GM12878 (cell line): Measurements from ENCODE around the gene PRKN. TPM values are rescaled to one million over a fixed set of nuclear protein-coding genes. Genes with fewer than 3 reads are reported as not detected.

Experiments
- ATAC-seq: fragments of 200-7000 bp; cut with Tn5 transposase; 3 replicates; pipeline ENCODE4 v1.9.1; 2020; ENCODE audit warnings: mild to moderate bottlenecking, moderate library complexity
- BruUV-seq: library from RNA; stranded (reverse); fragments of 400-500 nt; replicated peaks from 2 replicates; lab custom pipeline; 2021; lab: Mats Ljungman, UMichigan
- CTCF ChIA-PET: fragments of 300-600 bp; sonication (Branson Sonifier 250); formaldehyde crosslinking; extraction: SDS; loops from one replicate; lab custom pipeline; 2021; ENCODE audit warnings: inconsistent platforms; lab: Yijun Ruan, JAX
- POLR2A ChIA-PET: fragments of 350-600 bp; formaldehyde crosslinking; extraction: SDS; loops from one replicate; lab custom pipeline; 2021; ENCODE audit warnings: inconsistent platforms; lab: Charles Lee
- RAD21 ChIA-PET: fragments of 300-600 bp; sonication (Branson Sonifier 250); formaldehyde crosslinking; loops from one replicate; lab custom pipeline; 2023; ENCODE audit warnings: antibody characterized with exemption; ENCODE audit not compliant: unreplicated experiment; lab: Charles Lee
- SMC1A ChIA-PET: fragments of 300-600 bp; sonication (Branson Sonifier 250); formaldehyde crosslinking; loops from one replicate; lab custom pipeline; 2023; ENCODE audit not compliant: unreplicated experiment, uncharacterized antibody; lab: Charles Lee
- DNase-seq: peaks from one replicate; pipeline ENCODE4 v3.0.0-alpha.2; 2011; ENCODE audit warnings: low read depth, low spot score
- FAIRE-seq: peaks from 3 replicates; lab custom pipeline; 2011; peaks lifted over from hg19 to GRCh38; lab: Jason Lieb, UNC
- H2AFZ ChIP-seq: 2 replicates; pipeline ENCODE4 v1.6.0; 2011; ENCODE audit warnings: low read depth, low read length, control low read depth; ENCODE audit not compliant: control insufficient read depth
- H3K27ac ChIP-seq: 2 replicates; pipeline ENCODE4 v1.5.1; 2011; ENCODE audit warnings: control low read depth; ENCODE audit not compliant: control insufficient read depth, insufficient read depth
- H3K27me3 ChIP-seq, 2 experiments: replicated peaks in 1 of 2; 2 replicates each; pipeline versions ENCODE4 v1.6.0 to v1.6.1; 2011; ENCODE audit warnings: low read length in 1 of 2; ENCODE audit not compliant: control insufficient read depth in 2 of 2, insufficient read depth in 2 of 2
- H3K36me3 ChIP-seq, 2 experiments: 2 replicates each; pipeline ENCODE4 v1.5.1; 2011; ENCODE audit warnings: low read length in 1 of 2; ENCODE audit not compliant: control insufficient read depth in 2 of 2, insufficient read depth in 2 of 2
- H3K4me1 ChIP-seq: 2 replicates; pipeline ENCODE4 v1.6.1; 2011; ENCODE audit warnings: mild to moderate bottlenecking, low read length, moderate library complexity, mixed read lengths; ENCODE audit not compliant: control insufficient read depth, insufficient read depth
- H3K4me2 ChIP-seq: 2 replicates; pipeline ENCODE4 v1.6.0; 2011; ENCODE audit warnings: control low read depth; ENCODE audit not compliant: control insufficient read depth, insufficient read depth
- H3K4me3 ChIP-seq: fragments of 200-600 bp; sonication (generic); 2 replicates; pipeline ENCODE4 v1.5.1; 2016
- H3K79me2 ChIP-seq: 2 replicates; pipeline ENCODE4 v1.6.0; 2011; ENCODE audit warnings: low read length; ENCODE audit not compliant: control insufficient read depth, insufficient read depth
- H3K9ac ChIP-seq: 2 replicates; pipeline ENCODE4 v1.8.0; 2011; ENCODE audit warnings: low read length, control low read depth, mixed read lengths; ENCODE audit not compliant: control insufficient read depth, insufficient read depth
- H3K9me3 ChIP-seq: replicated peaks from 3 replicates; pipeline ENCODE4 v1.5.1; 2011; ENCODE audit warnings: mild to moderate bottlenecking, low read length; ENCODE audit not compliant: control insufficient read depth, insufficient read depth
- H4K20me1 ChIP-seq: 2 replicates; pipeline ENCODE4 v1.6.0; 2011; ENCODE audit not compliant: control insufficient read depth, insufficient read depth
- ATF7 ChIP-seq: fragments of 450-650 bp; IDR thresholded peaks from 2 replicates; pipeline ENCODE4 v1.6.1; 2016; ENCODE audit warnings: low read depth, mild to moderate bottlenecking
- BCL3 ChIP-seq: IDR thresholded peaks from 2 replicates; pipeline ENCODE4 v1.6.1; 2011; ENCODE audit warnings: borderline replicate concordance, low read depth, mild to moderate bottlenecking, moderate library complexity, low read length; ENCODE audit not compliant: insufficient read depth, poor library complexity, severe bottlenecking
- CBX3 ChIP-seq: fragments of 200-600 bp; sonication (generic); IDR thresholded peaks from 2 replicates; pipeline ENCODE4 v1.6.1; 2016; ENCODE audit warnings: low read depth, borderline replicate concordance
- EED ChIP-seq: sonication (generic); IDR thresholded peaks from 2 replicates; pipeline ENCODE4 v1.6.1; 2016; ENCODE audit warnings: antibody characterized with exemption, low read depth
- EGR1 ChIP-seq, 2 experiments: IDR thresholded peaks; 1 replicate in 1 of 2; 2 replicates in 1 of 2; pipeline ENCODE4 v1.6.1; 2011 to 2012; ENCODE audit warnings: low read depth in 2 of 2, low read length in 2 of 2, borderline replicate concordance in 1 of 2, mild to moderate bottlenecking in 1 of 2, moderate library complexity in 1 of 2
- EP300 ChIP-seq, 2 experiments: fragments of 150-350 bp in 1 of 2; IDR thresholded peaks; 2 replicates each; pipeline ENCODE4 v1.6.1; 2011 to 2012; ENCODE audit warnings: low read depth in 2 of 2, low read length in 2 of 2, borderline replicate concordance in 1 of 2, improper control_type of control experiment in 1 of 2, inconsistent platforms in 1 of 2; ENCODE audit not compliant: control insufficient read depth in 1 of 2
- GABPA ChIP-seq: IDR thresholded peaks from 2 replicates; pipeline ENCODE4 v1.6.1; 2014; ENCODE audit warnings: antibody characterized with exemption, low read depth, mild to moderate bottlenecking, inconsistent platforms
- HDGF ChIP-seq: fragments of 450-650 bp; IDR thresholded peaks from 2 replicates; pipeline ENCODE4 v1.6.1; 2016; ENCODE audit warnings: antibody characterized with exemption
- IKZF2 ChIP-seq, 2 experiments: fragments of 450-650 bp; IDR thresholded peaks; 2 replicates each; pipeline ENCODE4 v1.6.1; 2017; ENCODE audit warnings: mild to moderate bottlenecking in 2 of 2, moderate library complexity in 2 of 2
- IRF4 ChIP-seq: IDR thresholded peaks from 2 replicates; pipeline ENCODE4 v1.6.1; 2011; ENCODE audit warnings: low read depth, low read length
- NBN ChIP-seq: fragments of 450-650 bp; IDR thresholded peaks from 2 replicates; pipeline ENCODE4 v1.6.1; 2016
- PAX5 ChIP-seq: IDR thresholded peaks from 2 replicates; pipeline ENCODE4 v1.6.1; 2011; ENCODE audit warnings: low read depth, low read length, borderline replicate concordance
- PBX3 ChIP-seq: IDR thresholded peaks from 2 replicates; pipeline ENCODE4 v1.6.1; 2011; ENCODE audit warnings: mild to moderate bottlenecking, low read depth, low read length, moderate library complexity; ENCODE audit not compliant: insufficient replicate concordance
- POLR2AphosphoS2 ChIP-seq: IDR thresholded peaks from 2 replicates; pipeline ENCODE4 v1.6.1; 2011; ENCODE audit warnings: low read depth, mild to moderate bottlenecking, low read length, improper control_type of control experiment, moderate library complexity
- SUPT20H ChIP-seq: IDR thresholded peaks from 2 replicates; pipeline ENCODE4 v1.6.1; 2011; ENCODE audit warnings: low read depth, mild to moderate bottlenecking, low read length, moderate library complexity, borderline replicate concordance; ENCODE audit not compliant: control insufficient read depth
- ZNF207 ChIP-seq: fragments of 450-650 bp; IDR thresholded peaks from 2 replicates; pipeline ENCODE4 v1.6.1; 2014; ENCODE audit warnings: antibody characterized with exemption, mild to moderate bottlenecking, borderline replicate concordance
- WGBS: methylation state at CpG from one replicate; pipeline ENCODE4 v1.1.6; 2016; ENCODE audit warnings: low lambda C conversion rate; ENCODE audit not compliant: insufficient replicate concordance, insufficient coverage; ENCODE audit errors: missing lambda C conversion rate; 5-methylcytosine and 5-hydroxymethylcytosine counted together
- in situ Hi-C: fragments of 300-500 bp; cut with MboI; formaldehyde crosslinking; loops from 9 replicates; pipeline ENCODE4 v1.14.3; 2018; ENCODE audit warnings: mixed read lengths
- intact Hi-C: fragments of 100-400 bp; cut with micrococcal nuclease; formaldehyde crosslinking; loops from one replicate; pipeline ENCODE4 v1.14.2; 2022; ENCODE audit not compliant: unreplicated experiment
- polyA plus RNA-seq, 11 experiments: library from polyadenylated mRNA; depleted of rRNA in 4 of 11; unstranded in 6 of 11; stranded (reverse) in 5 of 11; fragments of >200 nt; fragmentation: Nextera tagmentation in 4 of 11; fragmentation: Illumina TruSeq in 1 of 11; extraction: Ambion mirVana in 4 of 11; extraction: Trizol in 1 of 11; gene quantifications; 1 replicate in 1 of 11; 2 replicates in 10 of 11; pipeline versions ENCODE4 v1.2.1 to v1.2.3, GENCODE V29; 2011 to 2016; ENCODE audit warnings: inconsistent platforms in 2 of 11, missing spikeins in 2 of 11, low read depth in 1 of 11
- total RNA-seq, 4 experiments: library from RNA; depleted of rRNA in 3 of 4; stranded (reverse); fragments of >200 nt in 3 of 4; fragmentation: Illumina TruSeq in 1 of 4; extraction: Trizol in 1 of 4; gene quantifications; 2 replicates each; pipeline versions ENCODE4 v1.2.1 to v1.2.3, GENCODE V29; 2013 to 2021

Gene PRKN
- total and polyA plus RNA-seq, 10 of the 15 experiments (the other 5 are each of a cell fraction or from before 2014, with no cell fraction given): 0.06 to 0.09 TPM; not detected in 8

GRCh38 chr6:161598896-161599295 is 1128.7 kb downstream of the PRKN start (continued):
- TF ChIP-seq BCL3: no peak
- TF ChIP-seq PAX5: no peak

- FAIRE-seq (no peak), ATAC-seq (no peak), DNase-seq (no peak)
- no peak overlapping the region for H2AFZ ChIP-seq
- ChIA-PET RAD21 (no interaction called here), CTCF (no interaction called here), POLR2A (no interaction called here), SMC1A (no interaction called here)
- H4K20me1 ChIP-seq: no peaks in the 10 kb centered on the region
- no peak overlapping the region for H3K9ac ChIP-seq
- H3K36me3 ChIP-seq: no peaks in the 10 kb centered on the region
- in situ Hi-C loops: no loop called here
- no peaks in the 10 kb centered on the region for H3K4me1 ChIP-seq
- H3K27me3 ChIP-seq: no peaks in the 10 kb centered on the region
- H3K4me2 ChIP-seq: no peak overlapping the region
- H3K79me2 ChIP-seq: no peaks in the 10 kb centered on the region
- 4% methylated on average over 7 of the region's 7 CpGs for WGBS
- no peak overlapping the region for H3K4me3 ChIP-seq
- H3K27ac ChIP-seq: no peak overlapping the region
- BruUV-seq: no TSS peak
- intact Hi-C loops: no loop called here
- no peaks in the 10 kb centered on the region for H3K9me3 ChIP-seq
- TF ChIP-seq IRF4 (no peak), NBN (no peak), ZNF207 (no peak), POLR2AphosphoS2 (no peak), EGR1 (IDR thresholded peaks at IDR 0.05; ENCODE audit: borderline replicate concordance in 1 of 2, low read depth in 2 of 2, low read length in 2 of 2) (no peak), GABPA (no peak), SUPT20H (no peak), IKZF2 (IDR thresholded peaks at IDR 0.05) (no peak), PBX3 (no peak), EP300 (IDR thresholded peaks at IDR 0.05; ENCODE audit: borderline replicate concordance in 1 of 2, control insufficient read depth in 1 of 2, low read depth in 2 of 2, low read length in 2 of 2) (no peak), EED (no peak), HDGF (no peak), CBX3 (no peak), ATF7 (no peak)
These were observed 1130.6 kb downstream of the PRKN start for GRCh38 chr6:161596807-161597520.
